ENCODE data around the gene ACACA. TPM values are rescaled to one million over a fixed set of nuclear protein-coding genes. Genes with fewer than 3 reads are reported as not detected.
"Not testable (repeated sequence)": the region's sequence is repeated elsewhere in the genome, so short reads cannot be mapped to it uniquely, and the experiment has no call there.

The ACACA gene
- total RNA-seq, 4 donors from 2014 or later, result 28.7 to 72.7 (median 42.2) TPM

GRCh38 chr17:37083456-37083855 lies 323.2 kb downstream of the ACACA start:
- no peak for DNase-seq (ENCODE audit: low spot score)
- no peak for TF ChIP-seq CTCF (IDR thresholded peaks at IDR 0.05)
- ATAC-seq (ENCODE audit: low FRiP score), result no peak

GRCh38 chr17:37082985-37083384 lies 323.7 kb downstream of the ACACA start:
- no peak for DNase-seq (ENCODE audit: low spot score)
- ATAC-seq (ENCODE audit: low FRiP score), result no peak
- no peak for TF ChIP-seq CTCF (IDR thresholded peaks at IDR 0.05)

- no peak for DNase-seq (ENCODE audit: low spot score)
- ATAC-seq (ENCODE audit: low FRiP score), result no peak
- no peak for TF ChIP-seq CTCF (IDR thresholded peaks at IDR 0.05)
These were observed 324.2 kb downstream of the ACACA start for GRCh38 chr17:37082311-37082860.

GRCh38 chr17:37081287-37081686 lies 325.3 kb downstream of the ACACA start:
- TF ChIP-seq CTCF (IDR thresholded peaks at IDR 0.05), result no peak
- DNase-seq (ENCODE audit: low spot score) (no peak), ATAC-seq (ENCODE audit: low FRiP score) (no peak)

- DNase-seq (ENCODE audit: low spot score), result no peak
- TF ChIP-seq CTCF (IDR thresholded peaks at IDR 0.05), result no peak
- no peak for ATAC-seq (ENCODE audit: low FRiP score)
These were observed 326.9 kb downstream of the ACACA start for GRCh38 chr17:37079735-37080134.

GRCh38 chr17:37079065-37079708 lies 327.4 kb downstream of the ACACA start:
- no peak for TF ChIP-seq CTCF (IDR thresholded peaks at IDR 0.05)
- ATAC-seq (ENCODE audit: low FRiP score) (no peak), DNase-seq (ENCODE audit: low spot score) (no peak)

- ATAC-seq (ENCODE audit: low FRiP score); DNase-seq (ENCODE audit: low spot score): not testable (repeated sequence)
These were observed 333.2 kb downstream of the ACACA start for GRCh38 chr17:37073464-37073863.
